Ishikawa (cell line): Measurements from ENCODE around the gene TSC22D1.

Experiments used
- CEBPB ChIP-seq: IDR thresholded peaks from 2 replicates; pipeline ENCODE4 v1.6.1; 2012
- EGR1 ChIP-seq: IDR thresholded peaks from 2 replicates; pipeline ENCODE4 v1.6.1; 2012
- EP300 ChIP-seq: IDR thresholded peaks from 2 replicates; pipeline ENCODE4 v1.6.1; 2012; ENCODE audit warnings: borderline replicate concordance
- FOXM1 ChIP-seq: IDR thresholded peaks from 2 replicates; pipeline ENCODE4 v1.6.1; 2012; ENCODE audit warnings: low read depth, borderline replicate concordance
- MAX ChIP-seq: IDR thresholded peaks from 2 replicates; pipeline ENCODE4 v1.6.1; 2012
- REST ChIP-seq: IDR thresholded peaks from 2 replicates; pipeline ENCODE4 v1.6.1; 2012; ENCODE audit warnings: low read depth, mild to moderate bottlenecking
- TAF1 ChIP-seq: IDR thresholded peaks from 2 replicates; pipeline ENCODE4 v1.6.1; 2012; ENCODE audit warnings: low read depth, mild to moderate bottlenecking
- TCF12 ChIP-seq: IDR thresholded peaks from 2 replicates; pipeline ENCODE4 v1.6.1; 2012; ENCODE audit warnings: low read depth
- USF1 ChIP-seq: IDR thresholded peaks from 2 replicates; pipeline ENCODE4 v1.6.1; 2012
- YY1 ChIP-seq: IDR thresholded peaks from 2 replicates; pipeline ENCODE4 v1.6.1; 2012; ENCODE audit warnings: low read depth
- ZBTB7A ChIP-seq: IDR thresholded peaks from 2 replicates; pipeline ENCODE4 v1.6.1; 2012; ENCODE audit warnings: low read depth

GRCh38 chr13:44459674-44460073 is 116.5 kb downstream of the TSC22D1 start:
- TF ChIP-seq EGR1 (no peak), MAX (no peak), REST (no peak), ZBTB7A (no peak), CEBPB (no peak), TAF1 (no peak), EP300 (no peak), FOXM1 (no peak), USF1 (no peak), TCF12 (no peak), YY1 (no peak)
